ENCODE data around the gene TSPAN14. TPM values are rescaled to one million over a fixed set of nuclear protein-coding genes. Genes with fewer than 3 reads are reported as not detected.

TSPAN14 gene
- total RNA-seq, 4 donors from 2014 or later: 103 to 168 (median 131) TPM

GRCh38 chr10:80518807-80519360, 64.8 kb downstream of the TSPAN14 start:
- no peak for DNase-seq (ENCODE audit: low spot score in 2 of 2)
- intact Hi-C loops (cut with DNase I; ENCODE audit: low total_unique reads): loop anchor here (10.0 kb wide), 1 partner anchor 134 kb away; no protein-coding TSS in a partner anchor
- TF ChIP-seq POLR2A (IDR thresholded peaks at IDR 0.05): no peak
- TF ChIP-seq, protein P1, sequence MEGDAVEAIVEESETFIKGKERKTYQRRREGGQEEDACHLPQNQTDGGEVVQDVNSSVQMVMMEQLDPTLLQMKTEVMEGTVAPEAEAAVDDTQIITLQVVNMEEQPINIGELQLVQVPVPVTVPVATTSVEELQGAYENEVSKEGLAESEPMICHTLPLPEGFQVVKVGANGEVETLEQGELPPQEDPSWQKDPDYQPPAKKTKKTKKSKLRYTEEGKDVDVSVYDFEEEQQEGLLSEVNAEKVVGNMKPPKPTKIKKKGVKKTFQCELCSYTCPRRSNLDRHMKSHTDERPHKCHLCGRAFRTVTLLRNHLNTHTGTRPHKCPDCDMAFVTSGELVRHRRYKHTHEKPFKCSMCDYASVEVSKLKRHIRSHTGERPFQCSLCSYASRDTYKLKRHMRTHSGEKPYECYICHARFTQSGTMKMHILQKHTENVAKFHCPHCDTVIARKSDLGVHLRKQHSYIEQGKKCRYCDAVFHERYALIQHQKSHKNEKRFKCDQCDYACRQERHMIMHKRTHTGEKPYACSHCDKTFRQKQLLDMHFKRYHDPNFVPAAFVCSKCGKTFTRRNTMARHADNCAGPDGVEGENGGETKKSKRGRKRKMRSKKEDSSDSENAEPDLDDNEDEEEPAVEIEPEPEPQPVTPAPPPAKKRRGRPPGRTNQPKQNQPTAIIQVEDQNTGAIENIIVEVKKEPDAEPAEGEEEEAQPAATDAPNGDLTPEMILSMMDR (IDR thresholded peaks at IDR 0.05): no peak
- 62% methylated on average over 7 of the region's 7 CpGs for WGBS, 2 donors
- no peak overlapping the region for H3K4me3 ChIP-seq (ENCODE audit: low read depth, poor library complexity, severe bottlenecking)

- 83 to 91% methylated on average over 14 of the region's 14 CpGs for WGBS, 2 donors
Observed at GRCh38 chr10:80519936-80520650, 66.0 kb downstream of the TSPAN14 start.

GRCh38 chr10:80520661-80521470, 66.8 kb downstream of the TSPAN14 start:
- 84 to 85% methylated on average over 10 of the region's 10 CpGs for WGBS, 2 donors
- no peak for DNase-seq (ENCODE audit: low spot score in 2 of 2)
- intact Hi-C loops (cut with DNase I; ENCODE audit: low total_unique reads): no loop called here

More at GRCh38 chr10:80519936-80520650, 66.0 kb downstream of the TSPAN14 start:
- DNase-seq (ENCODE audit: low spot score in 2 of 2): no peak
- TF ChIP-seq POLR2A (IDR thresholded peaks at IDR 0.05): no peak
- TF ChIP-seq, protein P1 (IDR thresholded peaks at IDR 0.05): no peak
- intact Hi-C loops (cut with DNase I; ENCODE audit: low total_unique reads): loop anchor here (10.0 kb wide), 1 partner anchor 135 kb away; no protein-coding TSS in a partner anchor
- no peak overlapping the region for H3K4me3 ChIP-seq (ENCODE audit: low read depth, poor library complexity, severe bottlenecking)

DNA sequence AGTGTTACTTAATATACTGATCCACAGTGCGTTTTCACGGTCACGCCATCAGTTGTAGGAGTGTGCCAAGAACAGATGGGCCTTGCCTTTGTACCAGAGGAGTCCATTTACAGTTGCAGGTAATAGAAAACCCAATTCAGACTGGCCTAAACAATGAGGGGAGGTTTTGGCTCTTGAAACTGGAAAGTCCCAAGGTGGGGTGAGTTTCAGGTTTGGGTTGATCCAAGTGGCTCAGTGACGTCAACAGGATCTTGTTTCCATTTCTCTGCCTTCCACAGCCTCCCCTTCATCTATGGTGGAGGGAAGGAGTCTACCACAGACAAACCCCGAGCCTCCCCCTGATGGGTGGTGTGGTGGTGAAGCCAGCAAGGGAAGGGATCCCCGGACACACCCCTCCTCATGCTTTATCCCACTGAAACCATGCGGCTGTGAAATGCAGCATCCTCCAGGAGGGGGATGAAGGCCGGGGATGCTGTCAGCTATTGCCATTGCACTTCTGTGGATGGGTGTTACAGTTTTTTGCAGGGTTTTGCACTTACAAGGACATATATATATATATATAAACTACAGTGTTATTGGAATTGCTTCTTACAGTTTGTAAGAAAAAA, 68.8 kb downstream of the TSPAN14 start:
- intact Hi-C loops (cut with DNase I; ENCODE audit: low total_unique reads): no loop called here
- 61 to 63% methylated on average over 8 of the region's 8 CpGs for WGBS, 2 donors
- DNase-seq (ENCODE audit: low spot score in 2 of 2): no peak
- TF ChIP-seq POLR2A (IDR thresholded peaks at IDR 0.05): no peak
- TF ChIP-seq, protein P1 (IDR thresholded peaks at IDR 0.05): no peak
- no peak overlapping the region for H3K4me3 ChIP-seq (ENCODE audit: low read depth, poor library complexity, severe bottlenecking)

More at GRCh38 chr10:80520661-80521470, 66.8 kb downstream of the TSPAN14 start:
- H3K4me3 ChIP-seq (ENCODE audit: low read depth, poor library complexity, severe bottlenecking): no peak overlapping the region
- TF ChIP-seq, protein P1 (IDR thresholded peaks at IDR 0.05): no peak
- no peak for TF ChIP-seq POLR2A (IDR thresholded peaks at IDR 0.05)

DNA sequence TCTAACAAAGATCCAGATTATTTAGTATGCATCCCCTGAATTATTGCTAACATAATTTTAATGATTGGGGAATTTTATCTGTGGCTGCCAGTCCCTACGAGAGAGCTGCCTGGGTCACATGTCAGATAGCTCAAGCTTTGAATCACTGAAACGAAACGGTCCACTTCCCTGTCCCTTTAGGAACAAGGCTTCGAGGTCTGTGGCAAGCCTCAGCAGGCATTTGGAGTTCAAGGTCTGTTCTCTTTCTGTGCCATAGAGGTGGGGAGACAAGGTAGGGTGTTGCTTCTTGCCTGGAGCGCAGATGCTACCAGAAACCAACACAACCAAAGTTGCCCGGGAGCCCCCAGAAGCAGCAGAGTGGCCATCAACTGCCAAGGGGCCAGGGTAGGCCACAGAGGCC, 69.7 kb downstream of the TSPAN14 start:
- no peak for TF ChIP-seq POLR2A (IDR thresholded peaks at IDR 0.05)
- TF ChIP-seq, protein P1 (IDR thresholded peaks at IDR 0.05): no peak
- intact Hi-C loops (cut with DNase I; ENCODE audit: low total_unique reads): no loop called here
- WGBS, 2 donors: 33% methylated on average over 6 of the region's 6 CpGs
- DNase-seq (ENCODE audit: low spot score in 2 of 2): no peak
- no peak overlapping the region for H3K4me3 ChIP-seq (ENCODE audit: low read depth, poor library complexity, severe bottlenecking)

All from lower leg skin (tissue), 4 donors.